ENCODE data around the gene DARS1. TPM values are rescaled to one million over a fixed set of nuclear protein-coding genes. Genes with fewer than 3 reads are reported as not detected.
"Not testable (repeated sequence)": the region's sequence is repeated elsewhere in the genome, so short reads cannot be mapped to it uniquely, and the experiment has no call there.

DARS1 gene
- total RNA-seq, 4 donors from 2014 or later, result 27.1 to 127 (median 62.1) TPM

DNA sequence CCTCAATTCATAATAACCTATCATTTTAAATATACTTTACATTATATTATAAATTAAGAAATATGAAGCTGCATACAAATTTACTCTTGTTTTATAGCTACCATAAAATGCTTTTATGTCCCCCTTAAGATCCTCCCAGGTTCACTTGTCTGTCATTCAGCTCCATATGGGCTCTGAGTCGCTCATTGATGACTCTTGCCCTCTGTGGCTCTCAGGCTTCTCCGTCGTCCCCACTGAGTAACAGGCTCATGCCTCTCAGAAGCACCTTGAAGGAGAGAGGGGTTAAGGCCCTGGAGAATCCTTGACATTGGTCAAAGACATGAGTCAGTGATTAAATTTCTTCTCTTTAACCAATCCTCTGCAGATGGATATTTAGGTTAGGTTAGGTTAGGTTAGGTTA, 103.0 kb downstream of the DARS1 start:
- Histone ChIP-seq H3K9me3 (no peaks in the 10 kb centered on the region), H3K27me3 (no peaks in the 10 kb centered on the region)

DNA sequence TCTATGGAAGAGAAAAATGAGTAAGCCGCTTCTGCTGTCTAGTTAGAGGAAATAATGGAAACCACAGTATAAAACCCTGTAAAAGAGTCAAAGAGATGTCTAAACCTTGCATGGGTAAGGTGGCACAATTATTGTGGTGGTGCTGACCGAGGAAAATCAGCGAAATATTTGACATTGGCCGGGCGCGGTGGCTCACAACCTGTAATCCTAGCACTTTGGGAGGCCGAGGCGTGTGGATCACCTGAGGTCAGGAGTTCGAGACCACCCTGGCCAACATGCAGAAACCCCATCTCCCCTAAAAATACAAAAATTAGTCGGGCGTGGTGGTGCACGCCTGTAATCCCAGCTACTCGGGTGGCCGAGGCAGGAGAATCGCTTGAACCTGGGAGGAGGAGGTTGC, 108.7 kb downstream of the DARS1 start:
- H3K36me3 ChIP-seq; H3K9me3 ChIP-seq; H3K4me1 ChIP-seq; intact Hi-C loops (cut with DNase I; ENCODE audit: low total_unique reads); DNase-seq; H3K27me3 ChIP-seq: not testable (repeated sequence)
- peak overlapping the region; percentile 53 to 60 for H3K4me3 ChIP-seq
- H3K27ac ChIP-seq, result peak overlapping the region; percentile 78 to 86

More for the DNA sequence above, 103.0 kb downstream of the DARS1 start:
- intact Hi-C loops (cut with DNase I; ENCODE audit: low total_unique reads), result no loop called here
- TF ChIP-seq POLR2A (IDR thresholded peaks at IDR 0.05), result no peak
- TF ChIP-seq, protein P1, sequence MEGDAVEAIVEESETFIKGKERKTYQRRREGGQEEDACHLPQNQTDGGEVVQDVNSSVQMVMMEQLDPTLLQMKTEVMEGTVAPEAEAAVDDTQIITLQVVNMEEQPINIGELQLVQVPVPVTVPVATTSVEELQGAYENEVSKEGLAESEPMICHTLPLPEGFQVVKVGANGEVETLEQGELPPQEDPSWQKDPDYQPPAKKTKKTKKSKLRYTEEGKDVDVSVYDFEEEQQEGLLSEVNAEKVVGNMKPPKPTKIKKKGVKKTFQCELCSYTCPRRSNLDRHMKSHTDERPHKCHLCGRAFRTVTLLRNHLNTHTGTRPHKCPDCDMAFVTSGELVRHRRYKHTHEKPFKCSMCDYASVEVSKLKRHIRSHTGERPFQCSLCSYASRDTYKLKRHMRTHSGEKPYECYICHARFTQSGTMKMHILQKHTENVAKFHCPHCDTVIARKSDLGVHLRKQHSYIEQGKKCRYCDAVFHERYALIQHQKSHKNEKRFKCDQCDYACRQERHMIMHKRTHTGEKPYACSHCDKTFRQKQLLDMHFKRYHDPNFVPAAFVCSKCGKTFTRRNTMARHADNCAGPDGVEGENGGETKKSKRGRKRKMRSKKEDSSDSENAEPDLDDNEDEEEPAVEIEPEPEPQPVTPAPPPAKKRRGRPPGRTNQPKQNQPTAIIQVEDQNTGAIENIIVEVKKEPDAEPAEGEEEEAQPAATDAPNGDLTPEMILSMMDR (IDR thresholded peaks at IDR 0.05), result no peak
- Histone ChIP-seq H3K36me3 (no peaks in the 10 kb centered on the region), H3K4me3 (no peak overlapping the region), H3K4me1 (no peaks in the 10 kb centered on the region), H3K27ac (no peak overlapping the region)
- DNase-seq, result no peak

DNA sequence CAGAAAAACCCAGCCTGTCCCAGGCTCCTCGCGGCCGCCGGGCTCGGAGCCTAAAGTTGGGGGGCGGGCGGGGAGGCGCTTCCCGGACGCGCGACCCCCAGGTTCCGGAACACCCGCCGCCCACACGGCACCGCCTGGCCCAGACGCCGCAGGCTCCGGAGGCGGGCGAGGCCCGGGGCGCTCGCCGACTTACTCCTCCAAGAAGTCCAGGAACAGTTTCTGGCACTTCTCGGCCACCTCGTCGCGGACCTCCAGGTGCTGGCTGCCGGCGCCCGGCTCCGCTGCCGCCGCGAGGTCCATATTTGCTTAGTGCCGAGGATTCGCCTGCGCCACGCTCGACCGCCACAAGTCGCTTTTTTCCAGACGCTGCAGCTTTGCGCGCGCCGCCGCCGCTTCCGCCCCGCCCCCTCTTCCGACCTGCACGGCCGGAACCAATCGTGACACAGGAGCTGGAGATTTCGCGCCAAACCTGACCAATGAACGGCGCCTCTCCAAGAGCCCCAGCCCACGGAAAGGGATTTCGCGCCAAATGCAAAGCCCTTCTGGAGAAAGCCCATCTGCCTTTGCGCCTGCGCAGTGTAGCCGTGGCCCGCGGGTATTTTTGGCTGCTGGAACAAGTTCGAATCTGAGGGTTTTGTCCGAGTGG, 109.2 kb downstream of the DARS1 start, which contains the start of gene MCM6:
TSS of gene MCM6 (minus strand) at position 378 of the 646 bp plus-strand sequence. CDS start at position 300, 78 bp downstream.
- TF ChIP-seq, protein P1 (IDR thresholded peaks at IDR 0.05), result peak in 2 of 4 experiments; percentile 21 to 33
- peak; percentile 59 to 64 for TF ChIP-seq POLR2A (IDR thresholded peaks at IDR 0.05)
- Histone ChIP-seq H3K9me3 (no peaks in the 10 kb centered on the region), H3K27me3 (no peaks in the 10 kb centered on the region), H3K27ac (peak within 1 kb of the TSS; percentile 78 to 86), H3K4me1 (peaks cover 0 to 6% of the 10 kb centered on the region in 2 donors), H3K4me3 (peak within 1 kb of the TSS; percentile 53 to 60), H3K36me3 (no peaks in the 10 kb centered on the region)
- peak; percentile 97 to 98 for DNase-seq
- intact Hi-C loops (cut with DNase I; ENCODE audit: low total_unique reads), result no loop called here

DNA sequence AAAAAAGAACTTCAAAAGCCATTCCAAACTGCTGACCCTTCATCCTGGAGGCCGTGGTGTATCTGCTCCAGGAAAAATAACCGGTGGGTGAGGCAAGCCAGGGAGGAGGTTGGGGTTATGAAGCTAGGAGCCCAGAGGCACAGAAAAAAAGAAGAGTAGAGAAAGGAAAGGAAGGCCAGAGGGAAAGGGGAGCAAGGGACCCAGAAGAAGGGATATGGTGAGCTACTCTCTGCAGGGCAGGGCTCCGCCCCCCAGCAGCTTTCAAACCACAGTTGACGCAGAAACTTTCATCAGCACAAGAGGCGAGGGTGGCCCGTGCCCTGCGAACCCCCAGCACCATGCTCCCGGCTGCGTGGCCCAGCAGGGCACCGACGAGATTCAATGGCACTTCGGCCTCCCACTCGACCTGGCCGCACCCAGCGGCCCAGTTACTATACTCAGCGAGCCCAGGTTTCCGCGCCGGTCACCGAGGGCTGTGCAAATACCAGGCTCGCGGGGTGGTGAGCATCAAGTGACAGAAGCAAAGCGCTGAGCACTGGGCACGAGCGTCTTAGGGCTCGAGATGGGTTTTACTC, 109.8 kb downstream of the DARS1 start:
- TF ChIP-seq POLR2A (IDR thresholded peaks at IDR 0.05), result no peak
- TF ChIP-seq, protein P1 (IDR thresholded peaks at IDR 0.05), result no peak
- peak; percentile 29 to 36 for DNase-seq
- intact Hi-C loops (cut with DNase I; ENCODE audit: low total_unique reads), result no loop called here
- H3K27ac ChIP-seq, result peak overlapping the region; percentile 78 to 86
- H3K4me3 ChIP-seq, result peak overlapping the region; percentile 53 to 60
- H3K27me3 ChIP-seq, result no peaks in the 10 kb centered on the region
- H3K9me3 ChIP-seq, result no peaks in the 10 kb centered on the region
- H3K36me3 ChIP-seq, result no peaks in the 10 kb centered on the region
- peaks cover 0 to 6% of the 10 kb centered on the region in 2 donors for H3K4me1 ChIP-seq

DNA sequence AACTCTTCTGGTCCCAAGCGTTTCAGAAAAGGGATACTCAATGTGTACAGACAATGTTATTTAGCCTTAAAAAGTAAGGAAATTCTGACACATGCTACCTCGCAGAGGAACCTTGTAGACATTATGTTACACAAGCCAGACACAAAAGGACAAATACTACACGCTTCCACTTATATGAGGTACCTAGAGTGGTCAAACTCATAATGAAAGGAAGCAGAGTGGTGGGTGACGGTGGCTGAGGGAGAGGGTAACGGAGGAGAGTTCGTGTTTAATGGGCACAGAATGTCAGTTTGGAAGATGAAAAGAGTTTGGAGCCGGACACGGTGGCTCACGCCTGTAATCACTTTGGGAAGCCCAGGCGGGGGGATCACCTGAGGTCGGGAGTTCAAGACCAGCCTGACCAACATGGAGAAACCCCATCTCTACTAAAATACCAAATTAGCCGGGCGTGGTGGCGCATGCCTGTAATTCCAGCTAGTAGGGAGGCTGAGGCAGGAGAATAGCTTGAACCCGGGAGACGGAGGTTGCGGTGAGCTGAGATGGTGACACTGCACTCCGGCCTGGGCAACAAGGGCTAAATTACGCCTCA, 110.6 kb downstream of the DARS1 start:
- intact Hi-C loops (cut with DNase I; ENCODE audit: low total_unique reads), result no loop called here
- Histone ChIP-seq H3K4me3 (peak overlapping the region in 1 of 2 donors; percentile 60), H3K27ac (no peak overlapping the region)

More for the DNA sequence above, 110.6 kb downstream of the DARS1 start:
- no peaks in the 10 kb centered on the region for H3K9me3 ChIP-seq
- H3K36me3 ChIP-seq, result no peaks in the 10 kb centered on the region
- no peak for DNase-seq
- no peaks in the 10 kb centered on the region for H3K27me3 ChIP-seq
- peaks cover 0 to 6% of the 10 kb centered on the region in 2 donors for H3K4me1 ChIP-seq
- TF ChIP-seq, protein P1 (IDR thresholded peaks at IDR 0.05), result no peak
- no peak for TF ChIP-seq POLR2A (IDR thresholded peaks at IDR 0.05)
